Measurements from ENCODE around the gene SLC4A8.

GRCh38 chr12:51383269-51383905 is 41.2 kb upstream of the SLC4A8 start:
- TF ChIP-seq POLR2A (IDR thresholded peaks at IDR 0.05) (no peak), CTCF (IDR thresholded peaks at IDR 0.05 in 4 of 5, conservative IDR thresholded peaks at IDR 0.05 in 1 of 5) (no peak)
